Ovary (tissue), 3 donors: ENCODE results near the gene YIPF4.

Experiments
- POLR2A ChIP-seq: fragments of 450-650 bp; IDR thresholded peaks from one replicate; pipeline ENCODE4 v1.6.1; 2017; ENCODE audit warnings: antibody characterized with exemption, mild to moderate bottlenecking, moderate library complexity
- TF ChIP-seq, protein P1 (sequence below), 3 donors: fragments of 450-650 bp in 2 of 3; fragments of 200-600 bp in 1 of 3; IDR thresholded peaks; one replicate each; pipeline versions ENCODE4 v1.5.1 to v1.8.0; 2016 to 2022; ENCODE audit warnings: antibody characterized with exemption in 3 of 3, mild to moderate bottlenecking in 1 of 3
- donor health status: DM: no; HTN: no; CAD: no.

DNA sequence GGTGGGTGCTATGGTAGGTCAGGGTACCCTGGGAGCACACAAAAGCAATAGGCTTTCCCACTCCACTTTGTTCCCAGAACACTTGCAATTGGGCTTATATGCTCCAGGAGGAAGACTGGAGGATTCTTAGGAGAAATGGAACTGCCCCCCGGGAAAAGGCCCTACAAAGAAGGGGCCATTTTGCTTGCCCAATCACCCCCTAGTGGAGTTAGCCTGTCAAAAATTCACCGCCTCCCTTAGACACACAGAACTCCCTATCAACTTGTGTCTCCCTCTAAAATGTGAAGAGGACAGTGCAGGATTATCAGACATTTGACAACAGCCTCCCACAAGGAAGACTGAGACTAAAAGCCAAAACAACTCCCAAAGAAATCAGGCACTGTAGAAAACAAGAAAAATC is 49.5 kb upstream of the YIPF4 start:
- TF ChIP-seq, protein P1, sequence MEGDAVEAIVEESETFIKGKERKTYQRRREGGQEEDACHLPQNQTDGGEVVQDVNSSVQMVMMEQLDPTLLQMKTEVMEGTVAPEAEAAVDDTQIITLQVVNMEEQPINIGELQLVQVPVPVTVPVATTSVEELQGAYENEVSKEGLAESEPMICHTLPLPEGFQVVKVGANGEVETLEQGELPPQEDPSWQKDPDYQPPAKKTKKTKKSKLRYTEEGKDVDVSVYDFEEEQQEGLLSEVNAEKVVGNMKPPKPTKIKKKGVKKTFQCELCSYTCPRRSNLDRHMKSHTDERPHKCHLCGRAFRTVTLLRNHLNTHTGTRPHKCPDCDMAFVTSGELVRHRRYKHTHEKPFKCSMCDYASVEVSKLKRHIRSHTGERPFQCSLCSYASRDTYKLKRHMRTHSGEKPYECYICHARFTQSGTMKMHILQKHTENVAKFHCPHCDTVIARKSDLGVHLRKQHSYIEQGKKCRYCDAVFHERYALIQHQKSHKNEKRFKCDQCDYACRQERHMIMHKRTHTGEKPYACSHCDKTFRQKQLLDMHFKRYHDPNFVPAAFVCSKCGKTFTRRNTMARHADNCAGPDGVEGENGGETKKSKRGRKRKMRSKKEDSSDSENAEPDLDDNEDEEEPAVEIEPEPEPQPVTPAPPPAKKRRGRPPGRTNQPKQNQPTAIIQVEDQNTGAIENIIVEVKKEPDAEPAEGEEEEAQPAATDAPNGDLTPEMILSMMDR (IDR thresholded peaks at IDR 0.05) = no peak
- no peak for TF ChIP-seq POLR2A
